Breast epithelium (tissue), 3 donors: ENCODE results near the gene C7orf57.

Experiments used
- CTCF ChIP-seq, 3 donors: fragments of 450-650 bp; IDR thresholded peaks; one replicate each; pipeline ENCODE4 v1.5.1; 2016 to 2017; ENCODE audit warnings: antibody characterized with exemption in 3 of 3, mild to moderate bottlenecking in 3 of 3, moderate library complexity in 3 of 3
- POLR2A ChIP-seq: fragments of 450-650 bp; IDR thresholded peaks from one replicate; pipeline ENCODE4 v1.6.1; 2016; ENCODE audit warnings: antibody characterized with exemption, mild to moderate bottlenecking, moderate library complexity
- POLR2AphosphoS5 ChIP-seq, 3 donors: sonication (generic); formaldehyde crosslinking; IDR thresholded peaks; one replicate each; pipeline ENCODE4 v1.6.1; 2017; ENCODE audit warnings: antibody characterized with exemption in 3 of 3

- TF ChIP-seq CTCF (IDR thresholded peaks at IDR 0.05) (no peak), POLR2AphosphoS5 (IDR thresholded peaks at IDR 0.05) (no peak), POLR2A (no peak)
Measured at GRCh38 chr7:48049850-48050249, 14.5 kb downstream of the C7orf57 start.
